ENCODE measurements around the gene PKN1. TPM values are rescaled to one million over a fixed set of nuclear protein-coding genes. Genes with fewer than 3 reads are reported as not detected.
A peak's percentile ranks its signal among the peaks of the same experiment; 100 is the strongest.

Gene PKN1
- total and polyA plus RNA-seq, 9 of the 15 experiments (the other 6 are each of a cell fraction or from before 2014, with no cell fraction given), result 0.30 to 228 (median 77.5) TPM

DNA sequence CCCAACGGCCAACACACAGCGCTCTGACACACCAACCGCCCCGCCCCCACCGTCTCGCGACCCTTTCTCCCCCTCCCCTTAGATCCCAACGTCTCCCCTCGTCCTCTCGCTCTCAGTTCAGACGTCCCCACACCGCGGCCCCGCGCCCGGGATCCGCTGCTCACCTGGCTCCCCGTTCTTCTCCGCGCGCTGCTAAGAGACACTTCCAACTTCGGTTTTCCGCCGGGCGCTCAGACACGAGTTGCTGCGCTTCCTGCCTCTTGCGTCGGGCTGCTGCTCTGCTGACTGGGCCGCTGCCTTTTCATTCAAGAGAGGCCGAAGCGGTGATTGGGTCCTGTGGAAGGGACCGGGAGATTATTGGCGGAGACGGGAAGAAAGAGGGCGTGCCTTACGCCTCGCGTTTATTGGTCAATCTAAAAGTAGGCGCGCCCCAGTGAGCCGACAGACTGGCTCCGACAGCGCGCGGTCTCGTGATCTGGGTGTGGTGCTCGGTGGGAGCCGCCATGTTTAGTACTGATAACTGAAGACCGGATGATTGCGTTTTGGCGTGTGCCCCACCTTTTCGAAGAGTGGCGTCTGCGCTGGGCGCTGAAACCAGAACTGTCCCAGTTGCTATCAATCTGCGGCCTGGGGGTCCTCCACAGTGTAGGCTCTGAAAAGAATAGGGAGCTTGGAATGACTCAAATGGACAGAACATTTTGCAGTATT, 13.8 kb upstream of the PKN1 start, which contains the start of gene DDX39A (continued):
- TF ChIP-seq AFF1 (IDR thresholded peaks at IDR 0.05; ENCODE audit: low read depth in 1 of 2, partially characterized antibody in 2 of 2), result peak in 1 of 2 experiments; percentile 55
- no peak; the same call in 1 of the 2 replicates for TF ChIP-seq ZNF311 (CRISPR knock-in tag; IDR thresholded peaks at IDR 0.05)
- peak; percentile 79; the same call in 1 of the 2 replicates for TF ChIP-seq ZNF395 (CRISPR knock-in tag; IDR thresholded peaks at IDR 0.05)
- TF ChIP-seq MEF2A (IDR thresholded peaks at IDR 0.05; ENCODE audit: control insufficient read depth, low read depth, low read length), result no peak
- TF ChIP-seq GABPB1 (CRISPR knock-in tag; IDR thresholded peaks at IDR 0.05), result peak; percentile 50
- TF ChIP-seq ZNF41 (CRISPR knock-in tag; conservative IDR thresholded peaks at IDR 0.05), result no peak
- no peak for TF ChIP-seq ZNF76 (CRISPR knock-in tag; IDR thresholded peaks at IDR 0.05; ENCODE audit: borderline replicate concordance)
- no peak for TF ChIP-seq CTCFL (IDR thresholded peaks at IDR 0.05; ENCODE audit: borderline replicate concordance, insufficient read depth, low read depth, low read length, poor library complexity, severe bottlenecking)
- TF ChIP-seq, protein P1, sequence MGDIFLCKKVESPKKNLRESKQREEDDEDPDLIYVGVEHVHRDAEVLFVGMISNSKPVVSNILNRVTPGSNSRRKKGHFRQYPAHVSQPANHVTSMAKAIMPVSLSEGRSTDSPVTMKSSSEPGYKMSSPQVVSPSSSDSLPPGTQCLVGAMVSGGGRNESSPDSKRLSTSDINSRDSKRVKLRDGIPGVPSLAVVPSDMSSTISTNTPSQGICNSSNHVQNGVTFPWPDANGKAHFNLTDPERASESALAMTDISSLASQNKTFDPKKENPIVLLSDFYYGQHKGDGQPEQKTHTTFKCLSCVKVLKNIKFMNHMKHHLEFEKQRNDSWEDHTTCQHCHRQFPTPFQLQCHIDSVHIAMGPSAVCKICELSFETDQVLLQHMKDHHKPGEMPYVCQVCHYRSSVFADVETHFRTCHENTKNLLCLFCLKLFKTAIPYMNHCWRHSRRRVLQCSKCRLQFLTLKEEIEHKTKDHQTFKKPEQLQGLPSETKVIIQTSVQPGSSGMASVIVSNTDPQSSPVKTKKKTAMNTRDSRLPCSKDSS (IDR thresholded peaks at IDR 0.05; ENCODE audit: low read depth, partially characterized antibody), result no peak
- TF ChIP-seq ILK (tag; IDR thresholded peaks at IDR 0.05; ENCODE audit: borderline replicate concordance, low read depth), result no peak
- TF ChIP-seq XRCC4 (IDR thresholded peaks at IDR 0.05; ENCODE audit: extremely low read depth, insufficient read depth, insufficient read length), result no peak
- TF ChIP-seq, protein P2, sequence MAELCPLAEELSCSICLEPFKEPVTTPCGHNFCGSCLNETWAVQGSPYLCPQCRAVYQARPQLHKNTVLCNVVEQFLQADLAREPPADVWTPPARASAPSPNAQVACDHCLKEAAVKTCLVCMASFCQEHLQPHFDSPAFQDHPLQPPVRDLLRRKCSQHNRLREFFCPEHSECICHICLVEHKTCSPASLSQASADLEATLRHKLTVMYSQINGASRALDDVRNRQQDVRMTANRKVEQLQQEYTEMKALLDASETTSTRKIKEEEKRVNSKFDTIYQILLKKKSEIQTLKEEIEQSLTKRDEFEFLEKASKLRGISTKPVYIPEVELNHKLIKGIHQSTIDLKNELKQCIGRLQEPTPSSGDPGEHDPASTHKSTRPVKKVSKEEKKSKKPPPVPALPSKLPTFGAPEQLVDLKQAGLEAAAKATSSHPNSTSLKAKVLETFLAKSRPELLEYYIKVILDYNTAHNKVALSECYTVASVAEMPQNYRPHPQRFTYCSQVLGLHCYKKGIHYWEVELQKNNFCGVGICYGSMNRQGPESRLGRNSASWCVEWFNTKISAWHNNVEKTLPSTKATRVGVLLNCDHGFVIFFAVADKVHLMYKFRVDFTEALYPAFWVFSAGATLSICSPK (IDR thresholded peaks at IDR 0.05; ENCODE audit: borderline replicate concordance), result no peak
- no peak for TF ChIP-seq FOXJ2 (tag; IDR thresholded peaks at IDR 0.05)
- TF ChIP-seq CBX1 (IDR thresholded peaks at IDR 0.05; ENCODE audit: low read depth), result 0 out of 2 replicates have a peak, but pooled peaks have one; percentile 19
- no peak for TF ChIP-seq RBM39 (optimal IDR thresholded peaks at IDR 0.05; ENCODE audit: low read depth, low read length)
